ENCODE data around the gene XKR7.

Gene XKR7

GRCh38 chr20:31954500-31954899 is 13.5 kb upstream of the XKR7 start:
- TF ChIP-seq REST (IDR thresholded peaks at IDR 0.05; ENCODE audit: low read depth): no peak
- TF ChIP-seq EP300 (IDR thresholded peaks at IDR 0.05; ENCODE audit: borderline replicate concordance): no peak
- TF ChIP-seq NFIC (IDR thresholded peaks at IDR 0.05): no peak
- no peak for TF ChIP-seq TAF1 (IDR thresholded peaks at IDR 0.05; ENCODE audit: low read depth)
- TF ChIP-seq ZBTB7A (IDR thresholded peaks at IDR 0.05; ENCODE audit: low read depth): no peak
- no peak for TF ChIP-seq YY1 (IDR thresholded peaks at IDR 0.05; ENCODE audit: low read depth)
- TF ChIP-seq CREB1 (IDR thresholded peaks at IDR 0.05; ENCODE audit: low read depth): no peak
- no peak for TF ChIP-seq RAD21 (IDR thresholded peaks at IDR 0.05; ENCODE audit: low read depth)
- TF ChIP-seq MAX (IDR thresholded peaks at IDR 0.05): no peak
- TF ChIP-seq EGR1 (IDR thresholded peaks at IDR 0.05): no peak
- TF ChIP-seq FOXM1 (IDR thresholded peaks at IDR 0.05; ENCODE audit: borderline replicate concordance, low read depth): no peak
- no peak for TF ChIP-seq TEAD4 (IDR thresholded peaks at IDR 0.05)
- TF ChIP-seq USF1 (IDR thresholded peaks at IDR 0.05): no peak
- no peak for TF ChIP-seq TCF12 (IDR thresholded peaks at IDR 0.05; ENCODE audit: low read depth)
- TF ChIP-seq CEBPB (IDR thresholded peaks at IDR 0.05): no peak

GRCh38 chr20:31956556-31957526 is 11.1 kb upstream of the XKR7 start:
- no peak for TF ChIP-seq CEBPB (IDR thresholded peaks at IDR 0.05)
- TF ChIP-seq NFIC (IDR thresholded peaks at IDR 0.05): no peak
- no peak for TF ChIP-seq EP300 (IDR thresholded peaks at IDR 0.05; ENCODE audit: borderline replicate concordance)
- TF ChIP-seq CREB1 (IDR thresholded peaks at IDR 0.05; ENCODE audit: low read depth): no peak
- TF ChIP-seq REST (IDR thresholded peaks at IDR 0.05; ENCODE audit: low read depth): no peak
- TF ChIP-seq EGR1 (IDR thresholded peaks at IDR 0.05): no peak
- no peak for TF ChIP-seq FOXM1 (IDR thresholded peaks at IDR 0.05; ENCODE audit: borderline replicate concordance, low read depth)
- TF ChIP-seq TAF1 (IDR thresholded peaks at IDR 0.05; ENCODE audit: low read depth): no peak
- no peak for TF ChIP-seq YY1 (IDR thresholded peaks at IDR 0.05; ENCODE audit: low read depth)
- TF ChIP-seq RAD21 (IDR thresholded peaks at IDR 0.05; ENCODE audit: low read depth): no peak
- TF ChIP-seq TCF12 (IDR thresholded peaks at IDR 0.05; ENCODE audit: low read depth): no peak
- TF ChIP-seq TEAD4 (IDR thresholded peaks at IDR 0.05): no peak
- TF ChIP-seq USF1 (IDR thresholded peaks at IDR 0.05): no peak
- TF ChIP-seq ZBTB7A (IDR thresholded peaks at IDR 0.05; ENCODE audit: low read depth): no peak
- TF ChIP-seq MAX (IDR thresholded peaks at IDR 0.05): no peak

GRCh38 chr20:31962761-31963160 is 5.2 kb upstream of the XKR7 start:
- TF ChIP-seq USF1 (IDR thresholded peaks at IDR 0.05) (no peak), EP300 (IDR thresholded peaks at IDR 0.05; ENCODE audit: borderline replicate concordance) (no peak)

GRCh38 chr20:31963889-31964288 is 4.1 kb upstream of the XKR7 start:
- TF ChIP-seq RAD21 (IDR thresholded peaks at IDR 0.05; ENCODE audit: low read depth) (no peak), ZBTB7A (IDR thresholded peaks at IDR 0.05; ENCODE audit: low read depth) (no peak), EGR1 (IDR thresholded peaks at IDR 0.05) (no peak), CEBPB (IDR thresholded peaks at IDR 0.05) (no peak), NFIC (IDR thresholded peaks at IDR 0.05) (no peak), YY1 (IDR thresholded peaks at IDR 0.05; ENCODE audit: low read depth) (no peak), FOXM1 (IDR thresholded peaks at IDR 0.05; ENCODE audit: borderline replicate concordance, low read depth) (no peak), MAX (IDR thresholded peaks at IDR 0.05) (no peak), USF1 (IDR thresholded peaks at IDR 0.05) (no peak), CREB1 (IDR thresholded peaks at IDR 0.05; ENCODE audit: low read depth) (no peak), REST (IDR thresholded peaks at IDR 0.05; ENCODE audit: low read depth) (no peak), EP300 (IDR thresholded peaks at IDR 0.05; ENCODE audit: borderline replicate concordance) (no peak), TEAD4 (IDR thresholded peaks at IDR 0.05) (no peak), TAF1 (IDR thresholded peaks at IDR 0.05; ENCODE audit: low read depth) (no peak), TCF12 (IDR thresholded peaks at IDR 0.05; ENCODE audit: low read depth) (no peak)
